Esophagus squamous epithelium (tissue), 5 donors: ENCODE data around the gene FGF14. TPM values are rescaled to one million over a fixed set of nuclear protein-coding genes. Genes with fewer than 3 reads are reported as not detected.

Experiments used
- DNase-seq: peaks from one replicate; lab custom pipeline; 2025; lab: John Stamatoyannopoulos, UW
- H3K27ac ChIP-seq, 4 donors: fragments of 200-600 bp; sonication (generic); one replicate each; pipeline ENCODE4 v1.5.1; 2016 to 2019; ENCODE audit warnings: mild to moderate bottlenecking in 1 of 4
- H3K27me3 ChIP-seq, 4 donors: fragments of 200-600 bp; sonication (generic); 1 replicate in 3 of 4; 2 replicates in 1 of 4; pipeline versions ENCODE4 v1.5.1 to v1.6.0; 2017 to 2021; ENCODE audit warnings: antibody characterized with exemption in 1 of 4
- H3K36me3 ChIP-seq, 3 donors: fragments of 200-600 bp; sonication (generic); one replicate each; pipeline ENCODE4 v1.5.1; 2016 to 2019
- H3K4me1 ChIP-seq, 3 donors: fragments of 200-600 bp; sonication (generic); one replicate each; pipeline ENCODE4 v1.5.1; 2017 to 2019
- H3K4me3 ChIP-seq, 4 donors: fragments of 200-600 bp; sonication (generic); 1 replicate in 3 of 4; 2 replicates in 1 of 4; pipeline ENCODE4 v1.5.1; 2016 to 2019; ENCODE audit warnings: mild to moderate bottlenecking in 2 of 4, moderate library complexity in 1 of 4
- H3K9me3 ChIP-seq, 3 donors: fragments of 200-600 bp; sonication (generic); one replicate each; pipeline ENCODE4 v1.5.1; 2016 to 2019
- POLR2A ChIP-seq, 4 donors: fragments of 450-650 bp; IDR thresholded peaks; one replicate each; pipeline ENCODE4 v1.6.1; 2017; ENCODE audit warnings: antibody characterized with exemption in 4 of 4, mild to moderate bottlenecking in 4 of 4, moderate library complexity in 3 of 4
- WGBS, 2 donors: methylation state at CpG; one replicate each; pipeline ENCODE4 v1.1.5; 2018; 5-methylcytosine and 5-hydroxymethylcytosine counted together
- intact Hi-C: fragments of 100-400 bp; cut with DNase I; formaldehyde crosslinking; loops from one replicate; pipeline ENCODE4 v1.15.0; 2022
- total RNA-seq, 4 donors: library from RNA; depleted of rRNA; stranded (reverse); fragments of >200 nt; gene quantifications; one replicate each; pipeline ENCODE4 v1.1.0, GENCODE V29; 2016
- TF ChIP-seq, protein P1 (sequence below), 6 experiments: fragments of 450-650 bp in 4 of 6; fragments of 200-600 bp in 2 of 6; sonication (generic) in 2 of 6; IDR thresholded peaks; one replicate each; pipeline ENCODE4 v1.5.1; 2016 to 2019; ENCODE audit warnings: antibody characterized with exemption in 6 of 6, mild to moderate bottlenecking in 4 of 6, moderate library complexity in 4 of 6
- donor health status: DM: yes; HTN: yes; CAD: no.

The FGF14 gene
- total RNA-seq, 4 donors from 2014 or later, result 0.11 to 4.2 (median 1.0) TPM

DNA sequence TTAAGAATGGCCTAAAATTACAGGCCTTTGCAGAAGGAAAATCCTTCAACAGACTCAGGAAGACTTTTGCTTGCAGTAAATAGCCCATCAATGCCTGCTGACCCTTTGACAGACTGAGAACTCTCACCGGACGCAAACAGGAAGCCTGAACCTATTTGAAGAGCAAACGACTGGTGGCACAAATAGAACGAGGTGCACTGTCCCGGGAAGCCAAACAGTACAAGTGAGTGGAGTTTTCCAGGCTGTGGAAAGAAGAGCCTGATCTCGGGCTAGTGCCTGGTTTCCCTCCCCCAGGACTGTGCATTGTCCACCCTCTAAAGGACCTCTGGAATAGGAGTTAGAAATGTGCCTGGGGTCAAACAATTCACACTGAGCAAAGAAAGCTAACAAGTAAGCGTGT lies 165.5 kb downstream of the FGF14 start:
- 39 to 75% methylated on average over 5 to 7 of the region's 7 CpGs for WGBS, 2 donors
- Histone ChIP-seq H3K27me3 (no peaks in the 10 kb centered on the region), H3K4me1 (no peaks in the 10 kb centered on the region), H3K4me3 (no peak overlapping the region), H3K36me3 (no peaks in the 10 kb centered on the region), H3K9me3 (no peaks in the 10 kb centered on the region), H3K27ac (no peak overlapping the region)
- intact Hi-C loops, result no loop called here
- no peak for TF ChIP-seq POLR2A (IDR thresholded peaks at IDR 0.05)
- TF ChIP-seq, protein P1, sequence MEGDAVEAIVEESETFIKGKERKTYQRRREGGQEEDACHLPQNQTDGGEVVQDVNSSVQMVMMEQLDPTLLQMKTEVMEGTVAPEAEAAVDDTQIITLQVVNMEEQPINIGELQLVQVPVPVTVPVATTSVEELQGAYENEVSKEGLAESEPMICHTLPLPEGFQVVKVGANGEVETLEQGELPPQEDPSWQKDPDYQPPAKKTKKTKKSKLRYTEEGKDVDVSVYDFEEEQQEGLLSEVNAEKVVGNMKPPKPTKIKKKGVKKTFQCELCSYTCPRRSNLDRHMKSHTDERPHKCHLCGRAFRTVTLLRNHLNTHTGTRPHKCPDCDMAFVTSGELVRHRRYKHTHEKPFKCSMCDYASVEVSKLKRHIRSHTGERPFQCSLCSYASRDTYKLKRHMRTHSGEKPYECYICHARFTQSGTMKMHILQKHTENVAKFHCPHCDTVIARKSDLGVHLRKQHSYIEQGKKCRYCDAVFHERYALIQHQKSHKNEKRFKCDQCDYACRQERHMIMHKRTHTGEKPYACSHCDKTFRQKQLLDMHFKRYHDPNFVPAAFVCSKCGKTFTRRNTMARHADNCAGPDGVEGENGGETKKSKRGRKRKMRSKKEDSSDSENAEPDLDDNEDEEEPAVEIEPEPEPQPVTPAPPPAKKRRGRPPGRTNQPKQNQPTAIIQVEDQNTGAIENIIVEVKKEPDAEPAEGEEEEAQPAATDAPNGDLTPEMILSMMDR (IDR thresholded peaks at IDR 0.05), result no peak
- no peak for DNase-seq

DNA sequence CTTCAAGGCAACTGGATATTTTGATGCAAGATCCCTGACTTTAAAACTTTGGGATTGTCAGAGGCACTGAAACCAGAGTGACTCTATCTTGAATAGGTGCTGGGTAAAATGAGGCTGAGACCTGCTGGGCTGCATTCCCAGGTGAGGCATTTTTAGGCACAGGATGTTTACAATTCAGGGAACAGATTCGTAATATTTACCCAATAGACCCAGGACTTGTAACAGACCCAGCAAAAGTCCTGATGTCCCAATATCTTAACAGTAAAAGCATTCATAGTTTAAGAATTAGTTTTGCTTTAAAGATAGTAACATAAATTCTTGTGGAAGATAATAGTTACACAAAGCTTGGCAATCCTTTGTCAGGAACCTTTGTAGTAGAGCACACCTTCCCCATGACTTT lies 166.2 kb downstream of the FGF14 start:
- H3K27me3 ChIP-seq, result no peaks in the 10 kb centered on the region
- 50 to 64% methylated on average over 1 of the region's 1 CpG for WGBS, 2 donors
- no peaks in the 10 kb centered on the region for H3K4me1 ChIP-seq
- no peak for TF ChIP-seq POLR2A (IDR thresholded peaks at IDR 0.05)
- TF ChIP-seq, protein P1 (IDR thresholded peaks at IDR 0.05), result no peak
- intact Hi-C loops, result no loop called here
- H3K4me3 ChIP-seq, result no peak overlapping the region
- H3K9me3 ChIP-seq, result no peaks in the 10 kb centered on the region
- no peaks in the 10 kb centered on the region for H3K36me3 ChIP-seq
- H3K27ac ChIP-seq, result no peak overlapping the region
- no peak for DNase-seq

DNA sequence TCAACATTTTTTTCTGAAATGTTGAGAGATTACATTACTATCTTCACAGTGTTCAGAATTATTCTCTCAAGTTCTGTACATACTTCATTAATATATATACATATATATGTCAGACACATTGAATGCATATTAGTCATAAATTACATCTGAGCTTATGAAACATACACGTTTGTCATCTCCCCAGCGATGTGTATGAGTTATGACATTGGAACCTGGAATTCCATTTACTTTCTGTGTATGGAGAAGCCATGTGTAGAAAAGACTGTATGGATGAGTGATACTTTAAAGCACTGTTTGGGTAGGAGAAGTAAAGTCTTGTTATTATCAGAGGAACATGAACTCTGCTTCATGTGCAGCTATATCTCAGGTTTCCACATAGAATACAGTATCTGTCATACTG lies 167.2 kb downstream of the FGF14 start:
- Histone ChIP-seq H3K36me3 (no peaks in the 10 kb centered on the region), H3K4me1 (no peaks in the 10 kb centered on the region), H3K27ac (no peak overlapping the region), H3K4me3 (no peak overlapping the region), H3K9me3 (no peaks in the 10 kb centered on the region), H3K27me3 (no peaks in the 10 kb centered on the region)
- intact Hi-C loops, result no loop called here
- TF ChIP-seq, protein P1 (IDR thresholded peaks at IDR 0.05), result no peak
- TF ChIP-seq POLR2A (IDR thresholded peaks at IDR 0.05), result no peak
- DNase-seq, result no peak
- 42 to 46% methylated on average over 2 of the region's 2 CpGs for WGBS, 2 donors

DNA sequence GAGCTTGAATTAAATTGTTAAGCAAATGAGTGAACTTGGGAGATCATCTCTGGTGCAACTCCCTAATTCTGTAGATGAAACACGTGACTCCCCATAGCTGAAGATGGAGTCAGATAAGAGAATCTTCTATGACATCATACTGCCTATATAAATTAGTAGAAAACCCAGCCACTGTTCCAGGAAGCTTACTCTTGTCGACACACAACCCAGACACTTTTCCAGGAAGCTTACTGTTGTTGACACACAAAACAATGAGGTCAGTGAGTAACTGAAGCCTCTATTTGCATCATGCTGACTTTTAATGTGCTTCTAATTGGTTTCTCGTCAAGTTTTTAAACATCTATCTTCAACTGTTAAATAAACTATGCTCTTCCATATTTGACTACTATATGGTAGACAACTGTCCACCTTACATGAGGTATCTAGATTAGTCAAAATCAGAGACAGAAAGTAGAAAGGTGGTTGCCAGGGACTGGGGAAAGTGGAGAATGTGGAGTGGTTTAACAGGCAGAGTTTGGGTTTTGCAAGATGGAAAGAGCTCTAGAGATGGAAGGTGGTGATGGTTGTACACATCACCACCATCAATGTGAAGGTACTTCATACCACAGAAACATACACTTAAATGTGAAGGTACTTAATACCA lies 168.2 kb downstream of the FGF14 start:
- Histone ChIP-seq H3K4me1 (no peaks in the 10 kb centered on the region), H3K27ac (no peak overlapping the region), H3K9me3 (no peaks in the 10 kb centered on the region), H3K4me3 (no peak overlapping the region), H3K36me3 (no peaks in the 10 kb centered on the region), H3K27me3 (no peaks in the 10 kb centered on the region)
- intact Hi-C loops, result no loop called here
- 49 to 70% methylated on average over 3 of the region's 3 CpGs for WGBS, 2 donors
- no peak for DNase-seq
- TF ChIP-seq, protein P1 (IDR thresholded peaks at IDR 0.05), result no peak
- TF ChIP-seq POLR2A (IDR thresholded peaks at IDR 0.05), result no peak

DNA sequence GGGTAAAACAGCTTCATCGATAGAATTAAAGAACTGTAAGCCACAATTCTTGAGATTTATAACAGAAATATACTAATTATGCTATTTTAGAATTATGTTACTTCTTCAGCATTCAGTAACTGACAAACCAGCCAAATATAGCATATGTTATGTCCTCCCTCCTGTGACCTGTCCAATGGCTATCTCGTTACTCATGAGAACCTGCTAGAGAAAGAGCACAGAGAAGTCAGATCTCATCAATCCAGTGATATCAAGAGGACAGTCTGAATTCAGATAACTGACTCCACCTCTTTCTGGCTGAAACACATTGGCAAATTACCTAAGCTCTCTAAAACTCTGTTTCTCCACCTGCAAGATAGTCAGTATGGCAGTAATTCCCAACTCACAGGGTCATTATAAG lies 170.4 kb downstream of the FGF14 start:
- Histone ChIP-seq H3K36me3 (no peaks in the 10 kb centered on the region), H3K4me3 (no peak overlapping the region), H3K27ac (no peak overlapping the region), H3K4me1 (no peaks in the 10 kb centered on the region), H3K9me3 (no peaks in the 10 kb centered on the region), H3K27me3 (no peaks in the 10 kb centered on the region)
- no peak for DNase-seq
- no peak for TF ChIP-seq POLR2A (IDR thresholded peaks at IDR 0.05)
- TF ChIP-seq, protein P1 (IDR thresholded peaks at IDR 0.05), result no peak
- 46 to 64% methylated on average over 2 of the region's 2 CpGs for WGBS, 2 donors
- intact Hi-C loops, result no loop called here
